ENCODE data around the gene CHAD.

Gene CHAD

GRCh38 chr17:50468304-50469207 lies at the start of gene CHAD:
CHAD (minus strand) TSS chr17:50468880; CDS start chr17:50468813, 67 bp downstream.
- DNase-seq, result no peak

GRCh38 chr17:50517504-50518383 lies 49.1 kb upstream of the CHAD start:
- DNase-seq, result no peak

GRCh38 chr17:50517011-50517410 lies 48.3 kb upstream of the CHAD start:
- no peak for DNase-seq

GRCh38 chr17:50514936-50515702 lies 46.4 kb upstream of the CHAD start:
- no peak for DNase-seq

GRCh38 chr17:50514388-50514787 lies 45.7 kb upstream of the CHAD start:
- DNase-seq, result no peak

- no peak for DNase-seq
Measured at GRCh38 chr17:50513495-50513894, 44.8 kb upstream of the CHAD start.

- peak; percentile 47 for DNase-seq
Measured at GRCh38 chr17:50511058-50511457, 42.4 kb upstream of the CHAD start.

GRCh38 chr17:50508573-50509460 lies 40.1 kb upstream of the CHAD start:
- DNase-seq, result no peak

- peak; percentile 89 for DNase-seq
Measured at GRCh38 chr17:50507871-50508572, 39.3 kb upstream of the CHAD start, which contains the start of gene MYCBPAP. MYCBPAP (plus strand) TSS chr17:50508439; CDS start chr17:50508675, 236 bp downstream.

- DNase-seq, result no peak
Measured at GRCh38 chr17:50506298-50506697, 37.6 kb upstream of the CHAD start.

- DNase-seq, result no peak
Measured at GRCh38 chr17:50505591-50506130, 37.0 kb upstream of the CHAD start.

GRCh38 chr17:50502301-50502990 lies 33.8 kb upstream of the CHAD start:
- DNase-seq, result no peak

- DNase-seq, result no peak
Measured at GRCh38 chr17:50501054-50501453, 32.4 kb upstream of the CHAD start.

- DNase-seq, result no peak
Measured at GRCh38 chr17:50499721-50500120, 31.0 kb upstream of the CHAD start.

- DNase-seq, result no peak
Measured at GRCh38 chr17:50499270-50499669, 30.6 kb upstream of the CHAD start.

- DNase-seq, result no peak
Measured at GRCh38 chr17:50498021-50498874, 29.6 kb upstream of the CHAD start.

GRCh38 chr17:50495918-50496317 lies 27.2 kb upstream of the CHAD start:
- DNase-seq, result no peak

- DNase-seq, result no peak
Measured at GRCh38 chr17:50495217-50495823, 26.6 kb upstream of the CHAD start.

- no peak for DNase-seq
Measured at GRCh38 chr17:50493744-50494143, 25.1 kb upstream of the CHAD start.
